GM18526 (cell line): ENCODE measurements around the gene CD81.

Source experiments
- POLR2A ChIP-seq: IDR thresholded peaks from 3 replicates; pipeline ENCODE4 v1.6.1; 2011; ENCODE audit not compliant: insufficient read length; ENCODE audit errors: extremely low read depth

The CD81 gene

DNA sequence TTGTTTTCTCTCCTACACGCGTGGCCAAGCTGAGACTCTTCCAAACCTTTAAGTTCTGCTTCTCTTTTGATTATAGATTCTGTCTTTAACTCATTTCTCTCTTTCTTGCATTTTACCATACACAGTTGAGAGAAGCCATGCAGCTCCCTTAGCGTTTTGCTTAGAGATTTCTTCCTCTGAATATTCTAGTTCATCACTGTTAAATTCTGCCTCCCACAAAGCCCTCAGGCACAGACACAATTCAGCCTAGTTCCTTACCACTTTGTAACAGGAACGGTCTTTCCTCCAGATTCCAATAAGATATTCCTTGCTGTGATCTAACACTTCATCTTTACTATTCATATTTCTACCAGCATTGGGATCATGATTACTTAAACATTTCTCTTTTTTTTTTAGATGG, 24.7 kb upstream of the CD81 start:
- TF ChIP-seq POLR2A = no peak

GRCh38 chr11:2355000-2355644, 22.0 kb upstream of the CD81 start:
- TF ChIP-seq POLR2A = no peak

DNA sequence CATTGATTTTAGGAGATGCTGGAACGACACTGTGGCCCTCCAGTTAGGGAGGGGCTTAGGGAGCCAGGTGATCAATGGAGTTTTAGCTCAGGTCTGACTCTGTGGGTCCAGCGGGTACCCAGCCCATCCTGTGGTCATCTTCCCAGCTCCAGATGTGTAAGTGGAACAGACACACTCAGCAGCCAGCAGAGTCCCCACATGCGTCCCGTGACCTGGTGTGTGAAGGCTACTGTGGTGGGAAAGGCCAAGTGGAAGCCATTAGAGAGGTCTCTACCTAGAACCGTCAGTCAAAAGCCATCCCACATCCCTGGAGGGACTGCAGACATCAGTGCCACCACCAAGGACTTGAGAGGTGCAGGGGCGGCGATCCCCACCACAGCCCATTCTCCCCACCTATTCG, 19.9 kb upstream of the CD81 start:
- no peak for TF ChIP-seq POLR2A

- TF ChIP-seq POLR2A = no peak
These were observed 18.2 kb upstream of the CD81 start for GRCh38 chr11:2358754-2359442.

DNA sequence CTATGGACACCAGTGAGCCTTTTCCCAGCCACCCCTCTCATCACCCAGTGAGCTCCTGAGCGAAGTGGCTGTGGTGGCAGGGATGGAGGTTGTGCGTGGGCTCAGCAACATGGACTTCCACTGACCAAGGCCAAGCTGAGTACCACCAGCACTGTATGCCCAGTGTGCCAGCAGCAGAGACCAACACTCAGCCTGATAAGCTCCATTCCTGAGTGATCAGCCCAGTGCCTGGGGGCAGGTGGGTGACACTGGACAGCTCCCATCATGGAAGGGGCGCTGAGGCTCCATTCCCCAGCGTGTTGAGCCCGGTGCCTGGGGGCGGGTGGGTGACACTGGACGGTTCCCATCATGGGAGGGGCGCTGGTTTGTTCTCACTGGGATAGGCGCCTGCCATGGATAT, 17.6 kb upstream of the CD81 start:
- no peak for TF ChIP-seq POLR2A

- TF ChIP-seq POLR2A = no peak
These were observed 16.9 kb upstream of the CD81 start for GRCh38 chr11:2360081-2360642.

DNA sequence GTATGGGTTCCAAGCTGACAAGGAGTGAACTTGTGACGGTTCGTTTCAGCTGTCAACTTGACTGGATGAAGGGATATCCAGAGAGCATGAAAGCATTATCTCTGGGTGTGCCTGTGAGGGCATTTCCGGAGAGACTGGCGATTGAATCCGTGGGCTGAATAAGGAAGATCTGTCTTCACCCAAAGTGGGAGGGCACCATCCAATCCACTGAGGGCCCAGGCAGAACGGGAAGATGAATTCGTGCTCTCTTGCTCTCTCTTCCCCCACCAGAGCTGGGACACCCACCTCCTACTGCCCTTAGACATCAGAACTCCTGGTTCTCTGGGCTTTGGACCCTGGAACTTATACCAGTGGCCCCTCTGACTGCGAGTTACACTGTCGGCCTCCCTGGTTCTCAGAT, 15.5 kb upstream of the CD81 start:
- TF ChIP-seq POLR2A = no peak

DNA sequence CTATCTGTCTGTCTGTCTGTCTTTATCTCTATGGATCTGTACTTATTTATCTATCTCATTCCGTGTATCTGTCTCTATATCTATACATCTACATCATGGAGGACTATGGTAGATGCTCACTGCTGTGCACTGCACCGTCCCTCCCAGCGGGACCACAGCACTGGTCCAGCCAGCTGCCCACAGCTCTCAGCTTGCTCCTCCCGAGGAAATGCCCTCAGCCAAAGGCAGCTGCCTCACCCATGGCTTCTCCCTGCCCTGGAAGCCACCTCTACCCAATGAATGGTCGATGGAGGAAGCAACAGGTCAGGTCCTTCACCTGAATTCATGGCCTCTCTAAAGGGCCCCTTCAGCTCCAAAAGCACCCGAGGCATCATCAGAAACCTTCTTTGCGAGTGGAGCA, 14.7 kb upstream of the CD81 start:
- no peak for TF ChIP-seq POLR2A

DNA sequence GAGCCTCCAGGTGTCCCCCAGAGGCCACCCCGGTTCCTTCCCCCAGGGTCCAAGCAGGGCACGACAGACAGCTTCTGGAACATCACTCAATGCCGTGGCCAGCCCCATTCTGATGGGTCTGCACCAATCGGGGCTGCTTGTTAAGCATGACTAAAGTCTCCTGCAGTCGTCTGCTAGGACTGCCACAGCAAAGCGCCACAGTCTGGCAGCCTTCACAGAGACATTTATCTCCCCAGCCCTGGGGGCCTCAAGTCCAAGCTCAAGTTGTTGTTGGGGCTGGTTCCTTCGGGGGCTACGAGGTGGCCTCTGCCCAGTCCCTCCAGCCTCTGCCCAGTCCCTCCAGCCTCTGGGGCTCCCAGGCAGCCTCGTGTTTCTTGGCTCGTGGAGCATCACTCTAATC, 14.0 kb upstream of the CD81 start:
- TF ChIP-seq POLR2A = no peak

- no peak for TF ChIP-seq POLR2A
These were observed 13.3 kb upstream of the CD81 start for GRCh38 chr11:2363577-2364370.

DNA sequence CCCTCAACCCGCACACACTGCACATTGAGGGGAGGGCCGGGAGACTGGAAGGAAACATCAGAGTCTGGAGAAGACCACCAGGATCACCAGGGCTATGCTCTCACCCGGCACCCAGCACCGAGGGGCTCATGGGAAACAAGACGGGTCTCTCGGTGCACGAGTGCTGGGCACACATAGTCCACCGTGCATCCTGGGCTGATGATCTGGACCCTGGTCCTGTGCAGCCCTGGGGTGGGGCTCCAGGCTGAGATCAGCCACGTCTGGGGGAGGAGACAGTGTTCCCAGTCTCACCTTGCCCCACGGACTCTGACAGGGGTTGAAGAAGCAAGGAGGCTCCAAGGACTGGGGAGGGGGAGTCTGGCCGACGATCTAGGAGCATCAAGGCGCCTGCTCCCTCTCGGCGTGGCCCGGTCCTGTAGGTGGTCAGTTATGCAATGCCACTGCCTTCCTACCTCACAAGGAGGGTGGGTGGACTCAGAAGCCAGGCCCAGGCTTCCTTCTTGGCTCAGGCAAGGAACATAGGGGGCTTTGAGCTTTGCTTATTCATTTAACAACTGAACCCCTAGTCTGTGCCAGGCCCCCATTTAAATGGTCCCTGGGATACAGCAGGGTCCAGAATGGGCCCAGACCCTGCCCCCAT, 11.4 kb upstream of the CD81 start:
- TF ChIP-seq POLR2A = no peak

GRCh38 chr11:2366276-2366675, 10.8 kb upstream of the CD81 start:
- no peak for TF ChIP-seq POLR2A

- TF ChIP-seq POLR2A = no peak
These were observed 10.4 kb upstream of the CD81 start for GRCh38 chr11:2366733-2367132.

GRCh38 chr11:2367266-2368160, 9.6 kb upstream of the CD81 start:
- TF ChIP-seq POLR2A = no peak
